HG02763 (cell line): ENCODE results near the gene ATP5F1E.
"Not testable (repeated sequence)": the region's sequence is repeated elsewhere in the genome, so short reads cannot be mapped to it uniquely, and the experiment has no call there.

Experiments
- ATAC-seq: cut with Tn5 transposase; IDR thresholded peaks from one replicate; pipeline ENCODE4 v1.9.1; 2021; ENCODE audit warnings: mild to moderate bottlenecking, moderate library complexity; ENCODE audit not compliant: unreplicated experiment

Gene ATP5F1E

GRCh38 chr20:59022754-59023153 is 9.4 kb downstream of the ATP5F1E start:
- ATAC-seq: no peak

- ATAC-seq: no peak
These were observed 11.1 kb downstream of the ATP5F1E start for GRCh38 chr20:59020938-59021551.

- ATAC-seq: no peak
These were observed 12.9 kb downstream of the ATP5F1E start, which contains the start of gene TUBB1 for GRCh38 chr20:59019217-59019616. TUBB1 (plus strand) TSS chr20:59019429; CDS start chr20:59019523, 94 bp downstream.

GRCh38 chr20:59018817-59019216 is 13.3 kb downstream of the ATP5F1E start:
- no peak for ATAC-seq

GRCh38 chr20:59017493-59018231 is 14.5 kb downstream of the ATP5F1E start:
- no peak for ATAC-seq

- ATAC-seq: no peak
These were observed 15.2 kb downstream of the ATP5F1E start for GRCh38 chr20:59016795-59017492.

GRCh38 chr20:59015812-59016711 is 16.1 kb downstream of the ATP5F1E start:
- no peak for ATAC-seq

- no peak for ATAC-seq
These were observed 16.7 kb downstream of the ATP5F1E start for GRCh38 chr20:59015411-59015810.

GRCh38 chr20:59014680-59015389 is 17.3 kb downstream of the ATP5F1E start:
- no peak for ATAC-seq

GRCh38 chr20:59013959-59014608 is 18.1 kb downstream of the ATP5F1E start:
- no peak for ATAC-seq

GRCh38 chr20:59013031-59013951 is 18.8 kb downstream of the ATP5F1E start:
- ATAC-seq: no peak

GRCh38 chr20:59011874-59012157 is 20.3 kb downstream of the ATP5F1E start:
- not testable (repeated sequence) for ATAC-seq

- no peak for ATAC-seq
These were observed 20.9 kb downstream of the ATP5F1E start for GRCh38 chr20:59010995-59011873.

- ATAC-seq: no peak
These were observed 21.7 kb downstream of the ATP5F1E start for GRCh38 chr20:59010321-59010994.

- ATAC-seq: no peak
These were observed 23.3 kb downstream of the ATP5F1E start for GRCh38 chr20:59008715-59009336.

GRCh38 chr20:59007665-59008511 is 24.2 kb downstream of the ATP5F1E start:
- ATAC-seq: peak; percentile 27
